ENCODE measurements around the gene ITGB8. TPM values are rescaled to one million over a fixed set of nuclear protein-coding genes. Genes with fewer than 3 reads are reported as not detected.

The ITGB8 gene
- total and polyA plus RNA-seq, 9 of the 15 experiments (the other 6 are each of a cell fraction or from before 2014, with no cell fraction given), result under 0.01 to 0.03 (median 0.02) TPM; not detected in 6

DNA sequence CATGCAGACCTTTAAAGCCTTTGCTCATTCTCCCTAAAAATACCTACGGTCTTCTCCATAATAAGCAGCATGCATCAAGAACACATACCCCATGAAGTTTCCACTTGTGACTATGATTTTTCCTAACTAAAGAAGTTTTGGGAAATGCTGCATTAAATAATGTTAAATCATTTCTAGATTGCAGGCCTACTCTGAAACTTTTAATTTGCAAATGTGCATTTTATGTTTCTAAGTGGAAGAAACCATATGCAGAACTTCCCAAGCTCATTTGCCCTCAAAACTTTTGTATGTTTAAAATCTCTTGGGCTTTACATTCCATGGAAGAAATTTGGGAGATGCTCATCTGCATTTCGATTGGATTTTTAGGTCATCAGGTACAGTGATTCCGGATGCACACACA is 63.6 kb downstream of the ITGB8 start:
- H3K4me2 ChIP-seq (ENCODE audit: insufficient read depth, low read length), result no peak overlapping the region
- ChIA-PET CTCF (ENCODE audit: low intra/inter-chr PET ratio) (no interaction called here), POLR2A (no interaction called here)
- DNase-seq (ENCODE audit: extremely low read depth in 1 of 4, low spot score in 3 of 4) (no peak), FAIRE-seq (no peak), ATAC-seq (no peak)
- no peak overlapping the region for H3K4me3 ChIP-seq
- no peaks in the 10 kb centered on the region for H3K79me2 ChIP-seq (ENCODE audit: control insufficient read depth, insufficient read depth, low read length)
- no peaks in the 10 kb centered on the region for H3K27me3 ChIP-seq (ENCODE audit: control insufficient read depth in 2 of 2, insufficient read depth in 2 of 2, low read length in 2 of 2)
- no peak for TF ChIP-seq CC2D1A (IDR thresholded peaks at IDR 0.05)
- no peak for TF ChIP-seq FOXJ3 (CRISPR knock-in tag; IDR thresholded peaks at IDR 0.05)
- TF ChIP-seq CXXC5 (CRISPR knock-in tag; IDR thresholded peaks at IDR 0.05), result no peak
- TF ChIP-seq, protein P1, sequence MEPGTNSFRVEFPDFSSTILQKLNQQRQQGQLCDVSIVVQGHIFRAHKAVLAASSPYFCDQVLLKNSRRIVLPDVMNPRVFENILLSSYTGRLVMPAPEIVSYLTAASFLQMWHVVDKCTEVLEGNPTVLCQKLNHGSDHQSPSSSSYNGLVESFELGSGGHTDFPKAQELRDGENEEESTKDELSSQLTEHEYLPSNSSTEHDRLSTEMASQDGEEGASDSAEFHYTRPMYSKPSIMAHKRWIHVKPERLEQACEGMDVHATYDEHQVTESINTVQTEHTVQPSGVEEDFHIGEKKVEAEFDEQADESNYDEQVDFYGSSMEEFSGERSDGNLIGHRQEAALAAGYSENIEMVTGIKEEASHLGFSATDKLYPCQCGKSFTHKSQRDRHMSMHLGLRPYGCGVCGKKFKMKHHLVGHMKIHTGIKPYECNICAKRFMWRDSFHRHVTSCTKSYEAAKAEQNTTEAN (CRISPR knock-in tag; IDR thresholded peaks at IDR 0.05), result no peak
- TF ChIP-seq NCOA6 (IDR thresholded peaks at IDR 0.05), result no peak
- TF ChIP-seq MTF1 (CRISPR knock-in tag; IDR thresholded peaks at IDR 0.05; ENCODE audit: borderline replicate concordance), result no peak
- no peak for TF ChIP-seq MAFG (tag; conservative IDR thresholded peaks at IDR 0.05)
- TF ChIP-seq RBM34 (IDR thresholded peaks at IDR 0.05; ENCODE audit: borderline replicate concordance, insufficient read depth, low read length), result no peak
- TF ChIP-seq, protein P2, sequence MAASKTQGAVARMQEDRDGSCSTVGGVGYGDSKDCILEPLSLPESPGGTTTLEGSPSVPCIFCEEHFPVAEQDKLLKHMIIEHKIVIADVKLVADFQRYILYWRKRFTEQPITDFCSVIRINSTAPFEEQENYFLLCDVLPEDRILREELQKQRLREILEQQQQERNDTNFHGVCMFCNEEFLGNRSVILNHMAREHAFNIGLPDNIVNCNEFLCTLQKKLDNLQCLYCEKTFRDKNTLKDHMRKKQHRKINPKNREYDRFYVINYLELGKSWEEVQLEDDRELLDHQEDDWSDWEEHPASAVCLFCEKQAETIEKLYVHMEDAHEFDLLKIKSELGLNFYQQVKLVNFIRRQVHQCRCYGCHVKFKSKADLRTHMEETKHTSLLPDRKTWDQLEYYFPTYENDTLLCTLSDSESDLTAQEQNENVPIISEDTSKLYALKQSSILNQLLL (CRISPR knock-in tag; IDR thresholded peaks at IDR 0.05; ENCODE audit: borderline replicate concordance), result no peak
- TF ChIP-seq ZBED1 (IDR thresholded peaks at IDR 0.05), result no peak
- TF ChIP-seq ZNF79 (CRISPR knock-in tag; IDR thresholded peaks at IDR 0.05; ENCODE audit: low read depth), result no peak
- no peak for TF ChIP-seq ZNF197 (CRISPR knock-in tag; IDR thresholded peaks at IDR 0.05; ENCODE audit: low read depth)
- TF ChIP-seq ZKSCAN1 (IDR thresholded peaks at IDR 0.05; ENCODE audit: low read depth, low read length), result no peak
- TF ChIP-seq FOS (IDR thresholded peaks at IDR 0.05; ENCODE audit: extremely low read depth, insufficient read length), result no peak
- TF ChIP-seq ZNF507 (tag; conservative IDR thresholded peaks at IDR 0.05), result no peak
- TF ChIP-seq, protein P3, sequence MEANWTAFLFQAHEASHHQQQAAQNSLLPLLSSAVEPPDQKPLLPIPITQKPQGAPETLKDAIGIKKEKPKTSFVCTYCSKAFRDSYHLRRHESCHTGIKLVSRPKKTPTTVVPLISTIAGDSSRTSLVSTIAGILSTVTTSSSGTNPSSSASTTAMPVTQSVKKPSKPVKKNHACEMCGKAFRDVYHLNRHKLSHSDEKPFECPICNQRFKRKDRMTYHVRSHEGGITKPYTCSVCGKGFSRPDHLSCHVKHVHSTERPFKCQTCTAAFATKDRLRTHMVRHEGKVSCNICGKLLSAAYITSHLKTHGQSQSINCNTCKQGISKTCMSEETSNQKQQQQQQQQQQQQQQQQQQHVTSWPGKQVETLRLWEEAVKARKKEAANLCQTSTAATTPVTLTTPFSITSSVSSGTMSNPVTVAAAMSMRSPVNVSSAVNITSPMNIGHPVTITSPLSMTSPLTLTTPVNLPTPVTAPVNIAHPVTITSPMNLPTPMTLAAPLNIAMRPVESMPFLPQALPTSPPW (CRISPR knock-in tag; IDR thresholded peaks at IDR 0.05), result no peak
- TF ChIP-seq RHOXF2B (CRISPR knock-in tag; conservative IDR thresholded peaks at IDR 0.05), result no peak
- TF ChIP-seq, protein P4, sequence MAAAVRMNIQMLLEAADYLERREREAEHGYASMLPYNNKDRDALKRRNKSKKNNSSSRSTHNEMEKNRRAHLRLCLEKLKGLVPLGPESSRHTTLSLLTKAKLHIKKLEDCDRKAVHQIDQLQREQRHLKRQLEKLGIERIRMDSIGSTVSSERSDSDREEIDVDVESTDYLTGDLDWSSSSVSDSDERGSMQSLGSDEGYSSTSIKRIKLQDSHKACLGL (CRISPR knock-in tag; IDR thresholded peaks at IDR 0.05; ENCODE audit: borderline replicate concordance, poor library complexity, severe bottlenecking), result no peak
- no TSS peak for BruUV-seq (replicated peaks)
- H3K9me3 ChIP-seq (replicated peaks; ENCODE audit: control insufficient read depth, insufficient read depth, low read depth, low read length), result no peaks in the 10 kb centered on the region
- in situ Hi-C loops (cut with MboI), result no loop called here
- H3K4me1 ChIP-seq (replicated peaks in 1 of 2; ENCODE audit: control insufficient read depth in 2 of 2, insufficient read depth in 2 of 2, low read length in 2 of 2), result no peaks in the 10 kb centered on the region
- H3K9me1 ChIP-seq (ENCODE audit: control insufficient read depth, insufficient read depth, low read length), result no peaks in the 10 kb centered on the region
- no peak overlapping the region for H3K27ac ChIP-seq (ENCODE audit: extremely low read depth, low read depth, low read length)
- WGBS (ENCODE audit: insufficient coverage, low coverage, missing lambda C conversion rate), result 4% methylated on average over 3 of the region's 3 CpGs
- no peaks in the 10 kb centered on the region for H3K36me3 ChIP-seq (ENCODE audit: control insufficient read depth, insufficient read depth, low read length)
- H4K20me1 ChIP-seq (replicated peaks; ENCODE audit: control insufficient read depth, insufficient read depth, low read length), result no peaks in the 10 kb centered on the region
- no peak overlapping the region for H2AFZ ChIP-seq (ENCODE audit: low read depth, low read length)
- H3K9ac ChIP-seq (ENCODE audit: insufficient read depth in 1 of 2, low read depth in 2 of 2, low read length in 2 of 2), result no peak overlapping the region
- intact Hi-C loops (cut with micrococcal nuclease), result no loop called here
